RWPE2 (cell line): ENCODE data around the gene SERPINI1.

Experiments used
- ATAC-seq: fragments of 200-7000 bp; cut with Tn5 transposase; 3 replicates; pipeline ENCODE4 v1.9.1; 2021; ENCODE audit warnings: low read depth
- DNase-seq: peaks from one replicate; pipeline ENCODE4 v3.0.0-alpha.2; 2020; ENCODE audit warnings: low spot score
- H3K27ac ChIP-seq: fragments of 450-650 bp; 2 replicates; pipeline ENCODE4 v1.5.1; 2017; ENCODE audit warnings: mild to moderate bottlenecking; ENCODE audit not compliant: poor library complexity, severe bottlenecking
- H3K27me3 ChIP-seq: fragments of 250-450 bp; sonication (Bioruptor Pico); 2 replicates; pipeline ENCODE4 v1.5.1; 2021; ENCODE audit warnings: mild to moderate bottlenecking, moderate library complexity; ENCODE audit not compliant: insufficient read depth, poor library complexity, severe bottlenecking
- H3K36me3 ChIP-seq: fragments of 250-450 bp; sonication (Bioruptor Pico); 2 replicates; pipeline ENCODE4 v1.5.1; 2020; ENCODE audit warnings: low read depth, mild to moderate bottlenecking, moderate library complexity
- H3K4me1 ChIP-seq: fragments of 250-450 bp; sonication (Bioruptor Pico); 2 replicates; pipeline ENCODE4 v1.5.1; 2021; ENCODE audit warnings: mild to moderate bottlenecking, moderate library complexity; ENCODE audit not compliant: insufficient read depth, poor library complexity, severe bottlenecking
- H3K4me3 ChIP-seq: fragments of 250-450 bp; sonication (Bioruptor Pico); 2 replicates; pipeline ENCODE4 v1.5.1; 2021; ENCODE audit warnings: mild to moderate bottlenecking, moderate library complexity; ENCODE audit not compliant: severe bottlenecking
- H3K9me3 ChIP-seq: fragments of 250-450 bp; sonication (Bioruptor Pico); 2 replicates; pipeline ENCODE4 v1.5.1; 2021; ENCODE audit warnings: mild to moderate bottlenecking, moderate library complexity; ENCODE audit not compliant: severe bottlenecking
- TF ChIP-seq, protein P1 (sequence below): fragments of 450-650 bp; IDR thresholded peaks from one replicate; pipeline ENCODE4 v1.5.1; 2017; ENCODE audit warnings: mild to moderate bottlenecking, moderate library complexity; ENCODE audit not compliant: poor library complexity, severe bottlenecking

The SERPINI1 gene

GRCh38 chr3:167723872-167724271 is 11.6 kb upstream of the SERPINI1 start:
- DNase-seq (no peak), ATAC-seq (no peak)
- Histone ChIP-seq H3K27me3 (no peaks in the 10 kb centered on the region), H3K36me3 (peaks cover 46% of the 10 kb centered on the region), H3K9me3 (no peaks in the 10 kb centered on the region), H3K27ac (no peak overlapping the region), H3K4me1 (peaks cover 14% of the 10 kb centered on the region), H3K4me3 (no peak overlapping the region)
- TF ChIP-seq, protein P1, sequence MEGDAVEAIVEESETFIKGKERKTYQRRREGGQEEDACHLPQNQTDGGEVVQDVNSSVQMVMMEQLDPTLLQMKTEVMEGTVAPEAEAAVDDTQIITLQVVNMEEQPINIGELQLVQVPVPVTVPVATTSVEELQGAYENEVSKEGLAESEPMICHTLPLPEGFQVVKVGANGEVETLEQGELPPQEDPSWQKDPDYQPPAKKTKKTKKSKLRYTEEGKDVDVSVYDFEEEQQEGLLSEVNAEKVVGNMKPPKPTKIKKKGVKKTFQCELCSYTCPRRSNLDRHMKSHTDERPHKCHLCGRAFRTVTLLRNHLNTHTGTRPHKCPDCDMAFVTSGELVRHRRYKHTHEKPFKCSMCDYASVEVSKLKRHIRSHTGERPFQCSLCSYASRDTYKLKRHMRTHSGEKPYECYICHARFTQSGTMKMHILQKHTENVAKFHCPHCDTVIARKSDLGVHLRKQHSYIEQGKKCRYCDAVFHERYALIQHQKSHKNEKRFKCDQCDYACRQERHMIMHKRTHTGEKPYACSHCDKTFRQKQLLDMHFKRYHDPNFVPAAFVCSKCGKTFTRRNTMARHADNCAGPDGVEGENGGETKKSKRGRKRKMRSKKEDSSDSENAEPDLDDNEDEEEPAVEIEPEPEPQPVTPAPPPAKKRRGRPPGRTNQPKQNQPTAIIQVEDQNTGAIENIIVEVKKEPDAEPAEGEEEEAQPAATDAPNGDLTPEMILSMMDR: no peak

GRCh38 chr3:167728176-167728575 is 7.3 kb upstream of the SERPINI1 start:
- Histone ChIP-seq H3K27me3 (no peaks in the 10 kb centered on the region), H3K9me3 (no peaks in the 10 kb centered on the region), H3K36me3 (peaks cover 29% of the 10 kb centered on the region), H3K4me3 (no peak overlapping the region), H3K27ac (no peak overlapping the region), H3K4me1 (peaks cover 34% of the 10 kb centered on the region)
- TF ChIP-seq, protein P1: no peak
- ATAC-seq (peak; percentile 98), DNase-seq (no peak)

GRCh38 chr3:167728632-167729323 is 6.7 kb upstream of the SERPINI1 start:
- DNase-seq (no peak), ATAC-seq (peak; percentile 11; the same call in 1 of the 3 replicates)
- H3K27ac ChIP-seq: no peak overlapping the region
- H3K4me1 ChIP-seq: peaks cover 34% of the 10 kb centered on the region
- no peaks in the 10 kb centered on the region for H3K27me3 ChIP-seq
- no peak overlapping the region for H3K4me3 ChIP-seq
- TF ChIP-seq, protein P1: no peak
- H3K36me3 ChIP-seq: peaks cover 33% of the 10 kb centered on the region
- H3K9me3 ChIP-seq: no peaks in the 10 kb centered on the region

- TF ChIP-seq, protein P1: no peak
- no peak for ATAC-seq
Observed at GRCh38 chr3:167729591-167729990, 5.9 kb upstream of the SERPINI1 start.

GRCh38 chr3:167731393-167731792 is 4.1 kb upstream of the SERPINI1 start:
- no peak overlapping the region for H3K27ac ChIP-seq
- no peak overlapping the region for H3K4me3 ChIP-seq
- TF ChIP-seq, protein P1: no peak
- DNase-seq (no peak), ATAC-seq (no peak)
- H3K4me1 ChIP-seq: peaks cover 34% of the 10 kb centered on the region
- no peaks in the 10 kb centered on the region for H3K27me3 ChIP-seq
- no peaks in the 10 kb centered on the region for H3K9me3 ChIP-seq
- H3K36me3 ChIP-seq: peaks cover 26% of the 10 kb centered on the region

More at GRCh38 chr3:167729591-167729990, 5.9 kb upstream of the SERPINI1 start:
- Histone ChIP-seq H3K27ac (no peak overlapping the region), H3K36me3 (peaks cover 26% of the 10 kb centered on the region), H3K4me1 (peaks cover 34% of the 10 kb centered on the region), H3K9me3 (no peaks in the 10 kb centered on the region), H3K4me3 (no peak overlapping the region), H3K27me3 (no peaks in the 10 kb centered on the region)
- DNase-seq: no peak
